Fibroblast of gingiva (primary cell): ENCODE data around the gene EWSR1.

Source experiments
- DNase-seq: peaks from one replicate; pipeline ENCODE4 v3.0.0-alpha.2; 2011; ENCODE audit warnings: low read depth

The EWSR1 gene

GRCh38 chr22:29320546-29320945 is 52.5 kb downstream of the EWSR1 start:
- DNase-seq = no peak

DNA sequence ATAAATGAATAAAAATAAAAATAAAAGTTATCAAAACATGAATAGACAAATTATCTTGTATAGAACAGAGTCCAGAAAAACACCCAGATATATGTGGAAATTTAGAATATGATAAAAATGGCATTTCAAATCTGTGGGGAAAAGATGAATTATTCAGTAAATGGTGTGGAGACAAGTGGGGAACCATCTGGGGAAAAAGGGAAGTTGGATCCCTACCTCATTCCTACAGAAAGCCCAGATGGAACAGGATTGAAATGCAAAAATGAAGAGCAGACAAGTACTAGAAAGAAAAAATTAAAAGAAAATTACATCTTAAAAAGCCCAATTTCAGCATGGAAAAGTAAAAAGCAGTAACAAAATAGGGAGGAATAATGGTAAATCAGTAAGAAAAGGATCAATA is 55.6 kb downstream of the EWSR1 start:
- no peak for DNase-seq

- DNase-seq = no peak
Observed at GRCh38 chr22:29325356-29325755, 57.3 kb downstream of the EWSR1 start.

- DNase-seq = no peak
Observed at GRCh38 chr22:29325785-29326315, 57.8 kb downstream of the EWSR1 start.

- DNase-seq = no peak
Observed at GRCh38 chr22:29326481-29326880, 58.4 kb downstream of the EWSR1 start.

GRCh38 chr22:29327089-29327764 is 59.2 kb downstream of the EWSR1 start:
- DNase-seq = no peak

GRCh38 chr22:29328055-29328454 is 60.0 kb downstream of the EWSR1 start:
- DNase-seq = no peak

- DNase-seq = no peak
Observed at GRCh38 chr22:29328566-29329500, 60.8 kb downstream of the EWSR1 start.

DNA sequence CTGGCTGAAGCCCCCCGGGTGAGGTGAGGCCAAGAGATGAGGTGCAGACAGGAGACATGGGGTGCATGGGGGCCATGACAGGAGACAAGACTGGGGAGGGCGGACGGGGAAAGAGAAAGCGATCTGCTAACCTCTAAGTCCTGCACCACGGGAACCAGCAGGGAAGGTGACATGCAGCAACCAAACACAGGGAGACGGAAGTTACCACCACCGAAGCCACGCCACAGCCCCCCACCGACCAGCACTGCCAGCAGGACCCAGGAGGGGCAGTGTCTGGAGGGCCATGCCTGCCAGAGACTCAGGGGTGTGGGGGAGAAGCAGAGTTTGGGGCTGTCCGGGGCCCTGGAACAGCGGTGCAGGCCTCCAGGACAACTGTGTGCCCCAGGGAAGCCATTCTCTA is 61.5 kb downstream of the EWSR1 start:
- no peak for DNase-seq

DNA sequence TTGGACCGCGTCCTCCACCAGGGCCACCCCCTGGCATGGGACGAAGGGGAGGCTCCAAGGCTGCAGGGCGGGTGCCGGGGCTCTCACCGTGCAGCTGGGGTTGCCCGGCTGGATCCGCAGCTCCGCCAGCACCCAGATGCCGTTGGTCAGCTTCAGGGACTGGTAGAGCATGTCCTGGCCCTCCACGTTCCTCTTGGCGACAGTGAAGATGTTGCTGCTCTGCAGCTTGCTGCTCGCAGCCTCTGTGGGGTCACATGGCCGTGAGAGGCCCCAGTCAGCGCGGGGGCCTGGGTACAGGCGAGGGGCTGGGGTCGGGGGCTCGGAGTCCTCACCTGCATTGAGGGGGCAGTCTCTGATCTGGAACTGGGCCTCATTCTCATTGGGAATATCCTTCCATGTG is 62.2 kb downstream of the EWSR1 start:
- DNase-seq = no peak

DNA sequence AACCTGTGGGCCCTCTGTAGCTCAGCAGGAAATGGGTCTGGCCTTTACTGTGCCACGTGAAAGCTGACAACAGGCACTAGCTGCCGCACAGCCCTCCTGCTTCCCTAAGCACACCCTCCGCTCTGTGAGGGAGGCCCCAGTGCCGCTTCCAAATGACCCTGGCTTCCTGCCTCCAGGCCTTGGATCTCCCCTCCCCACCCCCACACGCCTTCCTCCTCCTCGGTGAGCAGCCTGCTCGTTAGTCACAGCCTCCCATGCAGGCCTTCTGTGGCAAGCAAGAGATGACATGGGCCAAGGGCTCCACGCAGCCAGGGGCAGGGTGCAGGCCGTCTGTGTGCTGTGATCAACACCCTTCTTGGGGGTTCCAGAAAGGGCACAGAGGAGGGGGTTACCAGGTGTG is 62.7 kb downstream of the EWSR1 start:
- no peak for DNase-seq

GRCh38 chr22:29331213-29331612 is 63.1 kb downstream of the EWSR1 start:
- DNase-seq = no peak

GRCh38 chr22:29331658-29332300 is 63.7 kb downstream of the EWSR1 start:
- DNase-seq = no peak

GRCh38 chr22:29332886-29333496 is 64.9 kb downstream of the EWSR1 start:
- no peak for DNase-seq

DNA sequence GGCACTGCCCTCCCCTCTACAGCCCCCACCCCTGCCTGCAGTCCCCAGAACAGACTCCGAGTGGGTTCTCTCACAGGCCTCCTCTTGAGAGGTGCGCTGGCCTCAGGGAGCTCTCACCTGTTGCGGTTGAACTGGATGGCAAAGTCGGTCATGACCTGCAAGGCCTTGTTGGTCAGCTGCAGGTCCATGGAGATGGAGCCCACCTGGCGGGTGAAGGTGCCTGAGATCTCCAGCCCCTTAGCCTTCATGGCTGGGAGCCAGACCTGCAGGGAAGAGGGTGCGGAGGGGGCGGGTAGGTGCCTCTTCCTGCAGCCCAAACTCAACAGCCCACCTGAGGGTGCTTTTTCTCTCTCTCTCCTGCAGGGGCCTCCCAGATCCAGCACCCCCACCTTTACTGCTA is 66.1 kb downstream of the EWSR1 start:
- no peak for DNase-seq

DNA sequence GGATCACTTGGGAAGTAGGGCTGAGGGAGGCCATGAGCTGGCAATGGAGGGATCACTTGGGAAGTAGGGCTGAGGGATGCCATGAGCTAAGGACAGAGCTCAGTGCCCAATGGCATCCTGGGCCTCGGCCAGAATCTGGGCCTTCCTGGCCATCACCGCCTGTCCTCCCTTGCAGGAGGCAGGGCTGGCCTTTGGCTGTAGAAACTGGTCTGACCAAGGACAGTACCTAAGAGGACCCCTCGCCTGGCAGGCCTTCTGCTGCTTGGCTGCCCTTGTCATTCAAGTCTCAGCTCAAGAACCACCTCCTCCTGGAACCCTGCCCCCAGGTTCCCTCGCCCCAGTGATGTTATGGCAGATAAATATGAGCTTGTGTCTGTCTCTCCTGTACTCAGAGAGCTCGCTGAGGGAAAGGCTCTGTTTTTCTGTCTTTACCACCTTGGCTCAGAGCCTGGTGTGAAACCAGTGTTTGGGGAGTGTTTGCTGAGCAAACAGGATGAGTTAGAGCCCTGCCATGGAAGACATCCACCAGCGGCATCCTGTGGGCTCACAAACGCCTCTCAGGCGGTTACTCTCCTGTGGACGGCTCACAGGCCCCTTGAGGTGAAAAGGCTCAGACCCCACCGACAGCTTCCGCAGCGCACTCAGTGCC is 66.8 kb downstream of the EWSR1 start:
- DNase-seq = no peak

- no peak for DNase-seq
Observed at GRCh38 chr22:29335656-29336055, 67.6 kb downstream of the EWSR1 start.

DNA sequence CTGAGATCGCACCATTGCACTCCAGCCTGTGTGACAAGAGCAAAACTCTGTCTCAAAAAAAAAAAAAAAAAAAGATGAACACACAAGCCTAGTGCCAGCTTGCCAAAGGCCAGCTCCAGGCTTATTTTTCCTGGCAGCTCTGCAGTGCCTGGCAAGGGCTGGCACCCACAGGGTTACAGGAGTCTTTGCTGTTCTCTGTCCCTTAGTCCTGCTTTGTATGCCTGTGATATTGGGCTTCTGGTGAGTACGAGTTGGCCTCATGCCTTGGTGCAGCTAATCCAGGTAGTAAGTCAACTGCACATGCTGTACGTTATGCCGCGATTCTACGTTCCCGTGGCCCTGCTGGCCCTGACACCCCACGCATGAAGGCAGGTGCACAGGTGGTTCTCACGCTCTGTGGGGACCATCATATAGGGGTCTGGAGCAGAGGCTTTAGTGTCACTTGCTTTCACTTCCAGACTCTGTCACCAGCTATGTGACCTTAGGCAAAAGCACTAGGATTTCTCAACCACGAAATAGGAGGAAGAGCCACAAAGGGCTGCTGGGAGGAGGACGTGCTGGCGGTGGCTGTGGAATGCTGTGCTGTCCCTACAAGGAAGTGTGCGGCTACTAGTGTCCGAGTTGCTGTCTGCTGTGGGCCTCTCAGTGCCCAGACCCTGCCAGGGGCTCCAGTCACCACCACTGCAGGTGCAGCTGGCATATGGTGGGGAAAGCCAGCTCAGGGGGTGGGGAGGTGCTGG is 68.9 kb downstream of the EWSR1 start:
- DNase-seq = no peak

GRCh38 chr22:29337631-29338284 is 69.7 kb downstream of the EWSR1 start:
- DNase-seq = no peak

DNA sequence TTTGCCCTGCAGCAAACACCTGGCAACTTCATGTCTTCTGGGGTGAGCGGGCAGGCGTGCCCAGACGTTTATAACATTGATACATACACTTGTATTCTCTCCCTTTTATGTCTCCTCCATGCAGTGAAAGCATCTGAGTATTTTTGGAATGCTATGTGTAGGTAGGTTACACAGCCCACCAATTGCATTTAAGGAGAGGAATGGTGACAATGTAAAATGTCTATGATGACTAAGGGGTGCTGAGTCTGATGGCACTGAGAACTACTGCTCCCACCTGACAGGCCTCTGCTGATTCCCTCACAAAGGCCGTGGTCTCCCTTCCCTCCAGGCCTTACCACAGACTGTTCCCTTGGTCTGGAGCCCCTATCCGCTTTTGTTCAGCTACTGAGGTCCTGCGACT is 70.3 kb downstream of the EWSR1 start:
- DNase-seq = no peak
